Skeletal muscle tissue (tissue), 1 donor: ENCODE measurements around the gene SLAMF1. TPM values are rescaled to one million over a fixed set of nuclear protein-coding genes. Genes with fewer than 3 reads are reported as not detected.

ENCODE experiments used
- total RNA-seq: library from RNA; depleted of rRNA; stranded (reverse); fragments of >200 nt; gene quantifications from one replicate; pipeline ENCODE4 v1.2.3, GENCODE V29; 2014

The SLAMF1 gene
- total RNA-seq, 1 donor from 2014 or later, result not detected

Other genes with a start within 250 kb of the SLAMF1 start
- 2.1 TPM for gene VANGL2, start 246.5 kb downstream of the SLAMF1 start, total RNA-seq
- gene SLAMF6, start 123.8 kb downstream of the SLAMF1 start, total RNA-seq, result 0.52 TPM
- 3.1 TPM for gene CD84, start 67.5 kb downstream of the SLAMF1 start, total RNA-seq
- gene CD48, start 64.8 kb upstream of the SLAMF1 start, total RNA-seq, result 5.2 TPM
- 0.52 TPM for gene SLAMF7, start 92.2 kb upstream of the SLAMF1 start, total RNA-seq
- not detected for gene LY9, start 149.1 kb upstream of the SLAMF1 start, total RNA-seq
- 1.6 TPM for gene CD244, start 215.8 kb upstream of the SLAMF1 start, total RNA-seq
- gene ITLN1, start 238.1 kb upstream of the SLAMF1 start, total RNA-seq, result not detected